Hepatocyte (in vitro differentiated cells): ENCODE data around the gene PSPH. TPM values are rescaled to one million over a fixed set of nuclear protein-coding genes. Genes with fewer than 3 reads are reported as not detected.

Experiments
- DNase-seq: peaks from one replicate; pipeline ENCODE4 v3.0.0-alpha.2; 2016; ENCODE audit warnings: low spot score
- H2AFZ ChIP-seq: fragments of 200-600 bp; sonication (generic); 2 replicates; pipeline ENCODE4 v1.6.0; 2016; ENCODE audit warnings: antibody characterized with exemption, mild to moderate bottlenecking
- H3K27ac ChIP-seq: fragments of 200-600 bp; sonication (generic); 2 replicates; pipeline ENCODE4 v1.5.1; 2016; ENCODE audit warnings: mild to moderate bottlenecking
- H3K27me3 ChIP-seq: fragments of 200-600 bp; sonication (generic); 2 replicates; pipeline ENCODE4 v1.6.1; 2016
- H3K36me3 ChIP-seq: fragments of 200-600 bp; sonication (generic); replicated peaks from 2 replicates; pipeline ENCODE4 v1.5.1; 2016; ENCODE audit warnings: low read depth; ENCODE audit not compliant: insufficient read depth
- H3K4me1 ChIP-seq: fragments of 200-600 bp; sonication (generic); 2 replicates; pipeline ENCODE4 v1.5.1; 2016; ENCODE audit warnings: mild to moderate bottlenecking, moderate library complexity; ENCODE audit not compliant: insufficient read depth
- H3K4me2 ChIP-seq: fragments of 200-600 bp; sonication (generic); 2 replicates; pipeline ENCODE4 v1.6.0; 2016
- H3K4me3 ChIP-seq: fragments of 200-600 bp; sonication (generic); 2 replicates; pipeline ENCODE4 v1.5.1; 2016; ENCODE audit warnings: mild to moderate bottlenecking
- H3K79me2 ChIP-seq: fragments of 200-600 bp; sonication (generic); 2 replicates; pipeline ENCODE4 v1.6.0; 2017; ENCODE audit warnings: mild to moderate bottlenecking
- H3K9me2 ChIP-seq: fragments of 200-600 bp; sonication (generic); replicated peaks from 2 replicates; pipeline ENCODE4 v1.6.0; 2017; ENCODE audit warnings: mild to moderate bottlenecking; ENCODE audit not compliant: insufficient read depth
- H3K9me3 ChIP-seq: fragments of 200-600 bp; sonication (generic); 2 replicates; pipeline ENCODE4 v1.5.1; 2016; ENCODE audit warnings: low read depth, mild to moderate bottlenecking
- H4K20me1 ChIP-seq: fragments of 200-600 bp; sonication (generic); 2 replicates; pipeline ENCODE4 v1.6.0; 2016; ENCODE audit warnings: mild to moderate bottlenecking; ENCODE audit not compliant: insufficient read depth, poor library complexity, severe bottlenecking
- EZH2 ChIP-seq: fragments of 200-600 bp; sonication (generic); IDR thresholded peaks from 2 replicates; pipeline ENCODE4 v1.6.1; 2016; ENCODE audit warnings: antibody characterized with exemption, mild to moderate bottlenecking, borderline replicate concordance
- EZH2phosphoT487 ChIP-seq: fragments of 200-600 bp; sonication (generic); IDR thresholded peaks from one replicate; pipeline ENCODE4 v1.6.1; 2018; ENCODE audit warnings: antibody characterized with exemption, mild to moderate bottlenecking, low read depth, moderate library complexity; ENCODE audit not compliant: unreplicated experiment, severe bottlenecking
- WGBS: methylation state at CpG from one replicate; pipeline ENCODE4 v1.1.6; 2016; ENCODE audit warnings: low lambda C conversion rate; ENCODE audit errors: missing lambda C conversion rate; 5-methylcytosine and 5-hydroxymethylcytosine counted together
- polyA plus RNA-seq: library from polyadenylated mRNA; unstranded; fragments of >200 nt; fragmentation: Nextera tagmentation; extraction: Ambion mirVana; gene quantifications from 2 replicates; pipeline ENCODE4 v1.2.1, GENCODE V29; 2016
- total RNA-seq: library from RNA; depleted of rRNA; stranded (reverse); fragments of >200 nt; gene quantifications from 2 replicates; pipeline ENCODE4 v1.2.3, GENCODE V29; 2014
- TF ChIP-seq, protein P1 (sequence below): fragments of 200-600 bp; sonication (generic); IDR thresholded peaks from 2 replicates; pipeline ENCODE4 v1.5.1; 2016; ENCODE audit warnings: antibody characterized with exemption, mild to moderate bottlenecking; ENCODE audit not compliant: poor library complexity

Gene PSPH
- total and polyA plus RNA-seq, 2 experiments from 2014 or later: 48.0 to 160 TPM

DNA sequence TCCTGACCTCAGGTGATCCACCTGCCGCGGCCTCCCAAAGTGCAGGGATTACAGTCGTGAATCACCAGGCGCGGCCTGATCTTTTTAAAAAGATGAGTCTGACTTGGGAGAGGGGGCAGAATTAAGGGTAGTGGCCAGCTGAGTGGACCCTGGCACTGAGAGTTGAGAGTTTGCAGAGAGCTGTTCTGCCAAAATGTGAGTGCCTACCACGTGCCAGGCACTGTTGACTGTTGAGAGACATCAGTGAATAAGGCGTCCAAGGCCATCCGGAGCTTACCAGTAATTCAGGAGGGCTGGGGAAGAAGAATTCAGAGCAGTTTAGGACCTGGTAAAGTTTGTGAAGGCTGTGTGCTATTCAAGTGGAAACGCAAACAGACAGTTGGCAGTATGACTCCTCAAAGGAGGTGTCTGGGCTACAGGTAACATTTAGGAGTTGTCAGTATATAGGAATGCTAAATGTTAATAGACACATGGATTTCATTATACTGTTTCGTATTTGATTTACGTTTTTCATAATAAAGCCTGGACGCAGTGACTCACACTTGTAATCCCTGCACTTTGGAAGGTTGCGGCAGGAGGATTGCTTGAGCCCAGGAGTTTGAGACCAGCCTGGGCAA is 85.3 kb downstream of the PSPH start:
- Histone ChIP-seq H3K79me2 (peaks cover 60% of the 10 kb centered on the region), H3K27me3 (no peaks in the 10 kb centered on the region), H3K4me2 (peak overlapping the region; percentile 81), H3K4me3 (no peak overlapping the region), H2AFZ (no peak overlapping the region), H3K36me3 (no peaks in the 10 kb centered on the region), H3K27ac (peak overlapping the region; percentile 50), H3K9me3 (no peaks in the 10 kb centered on the region), H3K9me2 (no peaks in the 10 kb centered on the region), H4K20me1 (peaks cover 16% of the 10 kb centered on the region), H3K4me1 (peaks cover 8% of the 10 kb centered on the region)
- no peak for TF ChIP-seq EZH2
- TF ChIP-seq, protein P1, sequence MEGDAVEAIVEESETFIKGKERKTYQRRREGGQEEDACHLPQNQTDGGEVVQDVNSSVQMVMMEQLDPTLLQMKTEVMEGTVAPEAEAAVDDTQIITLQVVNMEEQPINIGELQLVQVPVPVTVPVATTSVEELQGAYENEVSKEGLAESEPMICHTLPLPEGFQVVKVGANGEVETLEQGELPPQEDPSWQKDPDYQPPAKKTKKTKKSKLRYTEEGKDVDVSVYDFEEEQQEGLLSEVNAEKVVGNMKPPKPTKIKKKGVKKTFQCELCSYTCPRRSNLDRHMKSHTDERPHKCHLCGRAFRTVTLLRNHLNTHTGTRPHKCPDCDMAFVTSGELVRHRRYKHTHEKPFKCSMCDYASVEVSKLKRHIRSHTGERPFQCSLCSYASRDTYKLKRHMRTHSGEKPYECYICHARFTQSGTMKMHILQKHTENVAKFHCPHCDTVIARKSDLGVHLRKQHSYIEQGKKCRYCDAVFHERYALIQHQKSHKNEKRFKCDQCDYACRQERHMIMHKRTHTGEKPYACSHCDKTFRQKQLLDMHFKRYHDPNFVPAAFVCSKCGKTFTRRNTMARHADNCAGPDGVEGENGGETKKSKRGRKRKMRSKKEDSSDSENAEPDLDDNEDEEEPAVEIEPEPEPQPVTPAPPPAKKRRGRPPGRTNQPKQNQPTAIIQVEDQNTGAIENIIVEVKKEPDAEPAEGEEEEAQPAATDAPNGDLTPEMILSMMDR: no peak
- TF ChIP-seq EZH2phosphoT487: no peak
- whole genome bisulfite sequencing: 75% methylated on average over 13 of the region's 13 CpGs
- no peak for DNase-seq

DNA sequence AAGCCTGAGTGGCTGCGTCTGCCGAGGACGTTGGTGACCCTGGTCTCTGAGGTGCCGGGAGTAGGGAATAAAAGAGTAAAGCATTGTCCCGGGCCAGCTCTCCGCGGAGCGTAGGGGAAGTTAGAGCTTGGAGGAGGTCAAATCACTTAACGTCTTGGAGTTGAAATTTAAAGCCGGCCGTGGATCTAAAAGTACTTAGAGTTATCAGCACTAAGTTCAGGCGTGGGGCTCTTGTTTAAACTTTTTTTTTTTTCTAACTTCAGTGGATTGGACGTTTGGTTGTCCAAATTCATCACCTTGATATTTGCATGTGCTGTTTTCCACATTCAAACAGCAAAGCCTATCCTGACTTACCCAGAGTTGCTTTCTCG is 86.2 kb downstream of the PSPH start:
- peak overlapping the region; percentile 82 for H3K4me3 ChIP-seq
- no peaks in the 10 kb centered on the region for H3K9me3 ChIP-seq
- no peak for DNase-seq
- no peaks in the 10 kb centered on the region for H3K36me3 ChIP-seq
- no peaks in the 10 kb centered on the region for H3K27me3 ChIP-seq
- 2% methylated on average over 14 of the region's 14 CpGs for WGBS
- peaks cover 52% of the 10 kb centered on the region for H3K79me2 ChIP-seq
- peak overlapping the region; percentile 78 for H2AFZ ChIP-seq
- no peak for TF ChIP-seq EZH2
- TF ChIP-seq, protein P1: no peak
- no peak for TF ChIP-seq EZH2phosphoT487
- peaks cover 16% of the 10 kb centered on the region for H4K20me1 ChIP-seq
- peaks cover 8% of the 10 kb centered on the region for H3K4me1 ChIP-seq
- no peaks in the 10 kb centered on the region for H3K9me2 ChIP-seq
- peak overlapping the region; percentile 81 for H3K4me2 ChIP-seq
- peak overlapping the region; percentile 97 for H3K27ac ChIP-seq

DNA sequence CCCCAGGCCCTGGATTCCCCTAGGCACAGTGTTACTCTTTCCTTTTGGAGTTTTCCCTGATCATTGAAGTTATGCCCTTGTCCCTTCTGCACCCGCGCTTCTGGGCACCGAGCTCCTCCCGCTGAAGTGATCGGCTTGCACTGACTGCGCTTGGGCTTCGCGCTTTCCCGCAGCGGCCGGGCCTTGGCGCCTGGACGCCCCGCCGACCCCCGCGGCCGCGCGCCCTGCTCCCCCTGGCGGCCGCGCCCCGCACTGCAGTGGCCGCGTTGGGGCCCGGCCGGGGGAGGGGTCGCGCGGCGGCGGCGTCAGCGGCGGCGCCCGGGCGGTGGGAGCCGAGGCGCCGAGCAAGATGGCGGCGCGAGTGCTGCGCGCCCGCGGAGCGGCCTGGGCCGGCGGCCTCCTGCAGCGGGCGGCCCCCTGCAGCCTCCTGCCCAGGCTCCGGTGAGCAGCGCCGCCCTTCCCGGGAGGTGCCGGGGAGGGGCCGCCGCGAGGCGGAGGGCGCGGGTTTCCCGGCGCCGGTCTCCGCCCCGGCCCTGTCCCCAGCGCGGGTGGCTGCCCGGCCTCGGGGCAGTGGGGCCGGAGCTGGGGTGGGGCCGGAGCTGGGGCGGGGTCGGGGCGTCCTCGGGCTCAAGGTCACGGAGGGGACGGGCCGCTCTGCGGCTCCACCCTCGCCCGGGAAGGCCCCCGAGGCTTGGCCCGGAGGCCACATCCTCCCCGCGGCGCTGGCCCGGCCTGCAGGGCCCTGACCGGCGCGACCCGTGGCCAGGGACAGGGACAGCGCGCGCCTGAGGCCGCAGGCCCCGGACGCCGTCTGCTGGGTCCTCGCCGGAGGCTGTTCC is 86.8 kb downstream of the PSPH start, which contains the start of gene NIPSNAP2:
NIPSNAP2 (plus strand) TSS at position 325 of the 839 bp plus-strand sequence; CDS start at position 350, 25 bp downstream.
- Histone ChIP-seq H3K4me3 (peak within 1 kb of the TSS; percentile 82), H3K4me2 (peak within 1 kb of the TSS; percentile 87), H4K20me1 (peaks cover 15% of the 10 kb centered on the region), H3K9me2 (no peaks in the 10 kb centered on the region), H3K79me2 (peaks cover 48% of the 10 kb centered on the region), H2AFZ (peak within 1 kb of the TSS; percentile 78), H3K36me3 (no peaks in the 10 kb centered on the region), H3K27me3 (no peaks in the 10 kb centered on the region), H3K27ac (peak within 1 kb of the TSS; percentile 97), H3K9me3 (no peaks in the 10 kb centered on the region), H3K4me1 (peaks cover 8% of the 10 kb centered on the region)
- DNase-seq: peak; percentile 88
- TF ChIP-seq EZH2phosphoT487: no peak
- TF ChIP-seq EZH2: no peak
- TF ChIP-seq, protein P1: peak; percentile 25
- 1% methylated on average over 52 of the region's 105 CpGs for WGBS
